Psoas muscle (tissue), 8 donors: ENCODE results near the gene OR52N2. TPM values are rescaled to one million over a fixed set of nuclear protein-coding genes. Genes with fewer than 3 reads are reported as not detected.

Source experiments
- ATAC-seq, 4 donors: fragments of 200-7000 bp; cut with Tn5 transposase; one replicate each; pipeline ENCODE4 v1.9.1; 2020; ENCODE audit warnings: moderate library complexity in 3 of 4, mild to moderate bottlenecking in 2 of 4
- DNase-seq, 2 donors: peaks; one replicate each; pipeline ENCODE4 v3.0.0-alpha.2; 2020
- H3K27ac ChIP-seq: fragments of 200-600 bp; one replicate; pipeline ENCODE4 v1.8.0; 2022
- H3K27me3 ChIP-seq, 3 donors: fragments of 200-600 bp in 1 of 3; one replicate each; pipeline versions ENCODE4 v1.6.1 to v1.8.0; 2013 to 2022; ENCODE audit warnings: low read length in 2 of 3, mild to moderate bottlenecking in 2 of 3, moderate library complexity in 1 of 3; ENCODE audit not compliant: insufficient read depth in 3 of 3
- H3K36me3 ChIP-seq, 2 donors: fragments of 200-600 bp in 1 of 2; one replicate each; pipeline versions ENCODE4 v1.6.1 to v1.8.0; 2013 to 2022; ENCODE audit warnings: low read depth in 1 of 2, mild to moderate bottlenecking in 1 of 2, moderate library complexity in 1 of 2; ENCODE audit not compliant: insufficient read depth in 1 of 2
- H3K4me1 ChIP-seq: fragments of 200-600 bp; one replicate; pipeline ENCODE4 v1.8.0; 2022
- H3K4me3 ChIP-seq: fragments of 200-600 bp; one replicate; pipeline ENCODE4 v1.8.0; 2022; ENCODE audit warnings: mild to moderate bottlenecking
- H3K9me3 ChIP-seq: fragments of 200-600 bp; one replicate; pipeline ENCODE4 v1.8.0; 2022
- CTCF ChIP-seq: fragments of 200-600 bp; IDR thresholded peaks from one replicate; pipeline ENCODE4 v1.8.0; 2022; ENCODE audit warnings: antibody characterized with exemption
- WGBS, 3 donors: extraction: QIAGEN DNeasy Blood & Tissue Kit; methylation state at CpG; one replicate each; pipeline versions ENCODE4 v1.1.6 to v1.1.7; 2013; 5-methylcytosine and 5-hydroxymethylcytosine counted together
- intact Hi-C, 2 donors: fragments of 100-400 bp; cut with DNase I; formaldehyde crosslinking; loops; one replicate each; pipeline versions ENCODE4 v1.11.0 to v1.14.2; 2022
- polyA plus RNA-seq, 3 donors: library from polyadenylated mRNA; stranded (reverse); fragments of 200-250 nt; gene quantifications; one replicate each; pipeline ENCODE4 v1.2.3, GENCODE V29; 2013
- total RNA-seq, 4 donors: library from RNA; stranded (reverse); fragmentation: NEBNext Ultra II Directional in 2 of 4; extraction: Animal tissue kit (Norgen Biotek cat#: 25700) in 2 of 4; gene quantifications; one replicate each; pipeline versions ENCODE4 v1.2.1 to v1.2.4, GENCODE V29; 2021 to 2023
- donor health status: healthy with polysubstance abuse.
- donor health status: DM: no; HTN: no; CAD: no; lungs with moderate emphysema.
- donor health status: Bipolar disorder and iron deficiency.
- donor health status: healthy.
- donor health status: DM: yes; HTN: yes; CAD: no.
- donor health status: DM: no; HTN: no; CAD: no.
- donor health status: DM: no; HTN: no; CAD: no.
- donor health status: DM: yes; HTN: yes; CAD: no.

OR52N2 gene
- total and polyA plus RNA-seq, 7 donors = not detected

GRCh38 chr11:5809905-5810795 is 1.4 kb downstream of the OR52N2 start:
- Histone ChIP-seq H3K27me3 (no peaks in the 10 kb centered on the region), H3K4me3 (no peak overlapping the region), H3K36me3 (no peaks in the 10 kb centered on the region), H3K27ac (no peak overlapping the region), H3K9me3 (no peaks in the 10 kb centered on the region), H3K4me1 (no peaks in the 10 kb centered on the region)
- ATAC-seq (no peak), DNase-seq (no peak)
- 74 to 79% (median 79%) methylated on average over 6 of the region's 6 CpGs for WGBS, 3 donors
- intact Hi-C loops = loop anchor here (2.0 to 10.0 kb wide), 5 partner anchors 213 to 688 kb away; partner anchors contain the start of gene TRIM6 (in 1 of the 2)
- no peak for TF ChIP-seq CTCF

- ATAC-seq = no peak
- Histone ChIP-seq H3K27me3 (no peaks in the 10 kb centered on the region), H3K4me1 (no peaks in the 10 kb centered on the region), H3K27ac (no peak overlapping the region), H3K4me3 (no peak overlapping the region), H3K9me3 (no peaks in the 10 kb centered on the region), H3K36me3 (no peaks in the 10 kb centered on the region)
- 30 to 53% (median 42%) methylated on average over 4 of the region's 4 CpGs for WGBS, 3 donors
- DNase-seq = no peak
- no peak for TF ChIP-seq CTCF
- intact Hi-C loops = no loop called here
Measured at GRCh38 chr11:5815534-5815933, 6.8 kb downstream of the OR52N2 start.

- intact Hi-C loops = no loop called here
- H3K27ac ChIP-seq = no peak overlapping the region
- no peaks in the 10 kb centered on the region for H3K4me1 ChIP-seq
- no peak overlapping the region for H3K4me3 ChIP-seq
- ATAC-seq (no peak), DNase-seq (no peak)
- 45 to 50% (median 47%) methylated on average over 1 of the region's 1 CpG for WGBS, 3 donors
- no peaks in the 10 kb centered on the region for H3K9me3 ChIP-seq
- TF ChIP-seq CTCF = no peak
- H3K27me3 ChIP-seq = no peaks in the 10 kb centered on the region
- no peaks in the 10 kb centered on the region for H3K36me3 ChIP-seq
Measured at GRCh38 chr11:5818245-5818886, 9.6 kb downstream of the OR52N2 start.

- ATAC-seq (no peak), DNase-seq (no peak)
- H3K4me1 ChIP-seq = no peaks in the 10 kb centered on the region
- H3K27me3 ChIP-seq = no peaks in the 10 kb centered on the region
- H3K27ac ChIP-seq = no peak overlapping the region
- intact Hi-C loops = no loop called here
- no peak for TF ChIP-seq CTCF
- no peaks in the 10 kb centered on the region for H3K36me3 ChIP-seq
- peaks cover 3% of the 10 kb centered on the region for H3K9me3 ChIP-seq
- WGBS, 3 donors = 81 to 86% (median 82%) methylated on average over 6 of the region's 6 CpGs
- no peak overlapping the region for H3K4me3 ChIP-seq
Measured at GRCh38 chr11:5831196-5831829, 22.6 kb downstream of the OR52N2 start.
